Ishikawa (cell line): Measurements from ENCODE around the gene DGKZ.

ENCODE experiments used
- EP300 ChIP-seq: IDR thresholded peaks from 2 replicates; pipeline ENCODE4 v1.6.1; 2012; ENCODE audit warnings: borderline replicate concordance
- MAX ChIP-seq: IDR thresholded peaks from 2 replicates; pipeline ENCODE4 v1.6.1; 2012
- REST ChIP-seq: IDR thresholded peaks from 2 replicates; pipeline ENCODE4 v1.6.1; 2012; ENCODE audit warnings: low read depth, mild to moderate bottlenecking
- TAF1 ChIP-seq: IDR thresholded peaks from 2 replicates; pipeline ENCODE4 v1.6.1; 2012; ENCODE audit warnings: low read depth, mild to moderate bottlenecking
- YY1 ChIP-seq: IDR thresholded peaks from 2 replicates; pipeline ENCODE4 v1.6.1; 2012; ENCODE audit warnings: low read depth

GRCh38 chr11:46338636-46338987 is 8.7 kb upstream of the DGKZ start:
- no peak for TF ChIP-seq EP300
- TF ChIP-seq TAF1: no peak
- TF ChIP-seq MAX: no peak
- TF ChIP-seq REST: no peak
- TF ChIP-seq YY1: no peak
